Erythroblast (primary cell): ENCODE data around the gene FAM131B.
A peak's percentile ranks its signal among the peaks of the same experiment; 100 is the strongest.

ENCODE experiments used
- DNase-seq, 2 experiments: peaks; one replicate each; lab custom pipeline; 2025; lab: John Stamatoyannopoulos, UW
- GATA1 ChIP-seq: IDR thresholded peaks from 2 replicates; pipeline ENCODE4 v1.6.1; 2011; ENCODE audit warnings: low read depth, mild to moderate bottlenecking, control low read depth, low read length, moderate library complexity
- POLR2A ChIP-seq: IDR thresholded peaks from 2 replicates; pipeline ENCODE4 v1.6.1; 2011; ENCODE audit warnings: mild to moderate bottlenecking, low read length

The FAM131B gene

GRCh38 chr7:143318661-143319060, 43.9 kb downstream of the FAM131B start:
- no peak for TF ChIP-seq GATA1
- no peak for TF ChIP-seq POLR2A
- no peak for DNase-seq

- TF ChIP-seq POLR2A, result no peak
- TF ChIP-seq GATA1, result no peak
- DNase-seq, result no peak
Observed at GRCh38 chr7:143316492-143316891, 46.0 kb downstream of the FAM131B start.

GRCh38 chr7:143315776-143316175, 46.7 kb downstream of the FAM131B start, which contains the start of gene CLCN1:
Gene CLCN1 (plus strand): TSS chr7:143316111. CDS start chr7:143316213, 102 bp downstream.
- TF ChIP-seq POLR2A (no peak), GATA1 (no peak)

GRCh38 chr7:143314127-143314526, 48.4 kb downstream of the FAM131B start:
- no peak for TF ChIP-seq GATA1
- TF ChIP-seq POLR2A, result no peak
- DNase-seq, result no peak

More at GRCh38 chr7:143315776-143316175, 46.7 kb downstream of the FAM131B start, which contains the start of gene CLCN1:
- no peak for DNase-seq

- no peak for TF ChIP-seq POLR2A
- TF ChIP-seq GATA1, result no peak
- no peak for DNase-seq
Observed at GRCh38 chr7:143308632-143309031, 53.9 kb downstream of the FAM131B start.

- TF ChIP-seq POLR2A (no peak), GATA1 (no peak)
- peak; percentile 78 to 83 for DNase-seq
Observed at GRCh38 chr7:143305423-143306070, 57.0 kb downstream of the FAM131B start.

- no peak for DNase-seq
Observed at GRCh38 chr7:143304938-143305337, 57.6 kb downstream of the FAM131B start.

GRCh38 chr7:143303733-143304132, 58.8 kb downstream of the FAM131B start:
- TF ChIP-seq GATA1 (no peak), POLR2A (no peak)
- DNase-seq, result no peak

More at GRCh38 chr7:143304938-143305337, 57.6 kb downstream of the FAM131B start:
- TF ChIP-seq POLR2A (no peak), GATA1 (no peak)
